Endothelial cell of umbilical vein (primary cell): ENCODE results near the gene NAV3.

Experiments used
- EZH2 ChIP-seq: IDR thresholded peaks from 2 replicates; pipeline ENCODE4 v1.6.1; 2012; ENCODE audit warnings: borderline replicate concordance, low read depth, mild to moderate bottlenecking, moderate library complexity, low read length, inconsistent platforms; ENCODE audit not compliant: severe bottlenecking
- FOS ChIP-seq: IDR thresholded peaks from 2 replicates; pipeline ENCODE4 v1.6.1; 2011; ENCODE audit warnings: mild to moderate bottlenecking, low read length, moderate library complexity, borderline replicate concordance; ENCODE audit not compliant: insufficient read depth
- GATA2 ChIP-seq: IDR thresholded peaks from 2 replicates; pipeline ENCODE4 v1.7.0; 2011; ENCODE audit warnings: low read depth, mild to moderate bottlenecking, moderate library complexity, mixed read lengths, low read length; ENCODE audit not compliant: insufficient read length, insufficient read depth
- MYC ChIP-seq: IDR thresholded peaks from one replicate; pipeline ENCODE4 v1.6.1; 2011; ENCODE audit warnings: mild to moderate bottlenecking, low read depth, low read length
- POLR2A ChIP-seq: IDR thresholded peaks from 2 replicates; pipeline ENCODE4 v1.6.1; 2012; ENCODE audit warnings: low read depth, mild to moderate bottlenecking, control low read depth, low read length
- POLR2AphosphoS5 ChIP-seq: IDR thresholded peaks from 2 replicates; pipeline ENCODE4 v1.6.1; 2012; ENCODE audit warnings: low read depth, mild to moderate bottlenecking, control low read depth, low read length, moderate library complexity; ENCODE audit not compliant: insufficient read depth
- TF ChIP-seq, protein P1 (sequence below), 2 donors: IDR thresholded peaks; 1 replicate in 1 of 2; 2 replicates in 1 of 2; pipeline ENCODE4 v1.5.1; 2011; ENCODE audit warnings: low read length in 2 of 2, mild to moderate bottlenecking in 2 of 2, moderate library complexity in 2 of 2, control low read depth in 1 of 2, inconsistent platforms in 1 of 2, low read depth in 1 of 2; ENCODE audit not compliant: insufficient read depth in 1 of 2; ENCODE audit errors: extremely low read depth in 1 of 2
- TF ChIP-seq, protein P2 (sequence below): IDR thresholded peaks from 2 replicates; pipeline ENCODE4 v1.6.1; 2011; ENCODE audit not compliant: insufficient read depth, insufficient read length

DNA sequence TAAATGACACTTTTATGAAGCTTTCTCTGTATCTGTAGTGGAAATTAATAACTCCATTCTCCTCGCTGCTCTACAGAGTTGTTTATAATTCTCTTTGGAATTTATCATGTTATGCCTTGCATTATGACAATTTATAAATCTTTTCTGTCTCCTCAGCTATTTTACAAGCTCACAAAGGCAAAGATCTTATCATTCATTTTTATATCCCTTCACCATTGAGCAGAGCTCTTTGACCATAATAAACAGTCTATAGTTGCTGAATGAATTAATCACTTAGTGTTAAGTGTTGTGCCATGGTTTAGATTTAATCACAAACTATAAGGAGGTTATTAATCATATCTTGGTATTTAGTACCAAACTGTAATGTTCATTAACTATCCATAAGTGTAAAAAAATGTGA is 126.4 kb downstream of the NAV3 start:
- no peak for TF ChIP-seq EZH2
- TF ChIP-seq, protein P1, sequence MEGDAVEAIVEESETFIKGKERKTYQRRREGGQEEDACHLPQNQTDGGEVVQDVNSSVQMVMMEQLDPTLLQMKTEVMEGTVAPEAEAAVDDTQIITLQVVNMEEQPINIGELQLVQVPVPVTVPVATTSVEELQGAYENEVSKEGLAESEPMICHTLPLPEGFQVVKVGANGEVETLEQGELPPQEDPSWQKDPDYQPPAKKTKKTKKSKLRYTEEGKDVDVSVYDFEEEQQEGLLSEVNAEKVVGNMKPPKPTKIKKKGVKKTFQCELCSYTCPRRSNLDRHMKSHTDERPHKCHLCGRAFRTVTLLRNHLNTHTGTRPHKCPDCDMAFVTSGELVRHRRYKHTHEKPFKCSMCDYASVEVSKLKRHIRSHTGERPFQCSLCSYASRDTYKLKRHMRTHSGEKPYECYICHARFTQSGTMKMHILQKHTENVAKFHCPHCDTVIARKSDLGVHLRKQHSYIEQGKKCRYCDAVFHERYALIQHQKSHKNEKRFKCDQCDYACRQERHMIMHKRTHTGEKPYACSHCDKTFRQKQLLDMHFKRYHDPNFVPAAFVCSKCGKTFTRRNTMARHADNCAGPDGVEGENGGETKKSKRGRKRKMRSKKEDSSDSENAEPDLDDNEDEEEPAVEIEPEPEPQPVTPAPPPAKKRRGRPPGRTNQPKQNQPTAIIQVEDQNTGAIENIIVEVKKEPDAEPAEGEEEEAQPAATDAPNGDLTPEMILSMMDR (IDR thresholded peaks at IDR 0.05; ENCODE audit: extremely low read depth in 1 of 2, insufficient read depth in 1 of 2, low read depth in 1 of 2, low read length in 2 of 2), result no peak
- no peak for TF ChIP-seq FOS
- no peak for TF ChIP-seq POLR2A
- no peak for TF ChIP-seq GATA2
- TF ChIP-seq POLR2AphosphoS5, result no peak
- TF ChIP-seq, protein P2, sequence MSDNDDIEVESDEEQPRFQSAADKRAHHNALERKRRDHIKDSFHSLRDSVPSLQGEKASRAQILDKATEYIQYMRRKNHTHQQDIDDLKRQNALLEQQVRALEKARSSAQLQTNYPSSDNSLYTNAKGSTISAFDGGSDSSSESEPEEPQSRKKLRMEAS, result no peak
- no peak for TF ChIP-seq MYC
